ENCODE data around the gene EDEM1.
"Not testable (repeated sequence)": the region's sequence is repeated elsewhere in the genome, so short reads cannot be mapped to it uniquely, and the experiment has no call there.

The EDEM1 gene

DNA sequence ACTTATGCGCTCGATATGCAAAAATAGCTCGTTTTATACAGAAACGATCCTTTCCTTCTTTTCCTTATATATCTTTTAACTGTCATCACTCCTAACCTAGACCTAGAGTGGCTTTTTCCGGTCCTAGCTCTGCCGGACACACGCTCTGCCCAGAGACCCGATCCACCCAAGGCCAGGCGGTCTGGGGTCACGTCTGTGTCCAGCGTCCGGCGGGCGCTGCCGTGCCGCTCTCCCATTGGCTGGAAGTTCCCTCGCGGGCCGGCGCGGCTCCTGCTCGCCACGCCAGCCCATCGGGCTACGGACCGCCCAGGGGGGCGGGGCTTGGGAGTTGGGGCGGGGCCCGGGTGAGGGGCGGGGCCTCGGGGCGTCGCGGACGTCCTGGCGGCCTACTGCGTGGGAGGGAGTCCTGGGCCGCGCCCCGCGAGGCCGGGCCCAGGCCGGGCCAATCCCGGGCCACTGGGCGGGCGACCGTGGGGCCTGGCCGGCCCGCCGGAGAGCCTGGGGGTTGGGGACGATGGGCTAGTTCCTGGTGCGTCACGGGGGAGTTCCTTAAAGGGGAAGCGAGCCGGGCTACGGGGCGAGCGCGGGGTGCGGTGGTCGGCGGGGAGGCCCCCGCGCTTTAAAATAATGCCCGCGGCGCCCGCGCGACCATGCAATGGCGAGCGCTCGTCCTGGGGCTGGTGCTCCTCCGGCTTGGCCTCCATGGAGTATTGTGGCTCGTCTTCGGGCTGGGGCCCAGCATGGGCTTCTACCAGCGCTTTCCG is at the start of gene EDEM1:
Gene EDEM1, plus strand, starts transcription at position 552 of the 764 bp plus-strand sequence. Its CDS starts 99 bp downstream, at position 651.
- DNase-seq (ENCODE audit: low read depth): peak; percentile 94

DNA sequence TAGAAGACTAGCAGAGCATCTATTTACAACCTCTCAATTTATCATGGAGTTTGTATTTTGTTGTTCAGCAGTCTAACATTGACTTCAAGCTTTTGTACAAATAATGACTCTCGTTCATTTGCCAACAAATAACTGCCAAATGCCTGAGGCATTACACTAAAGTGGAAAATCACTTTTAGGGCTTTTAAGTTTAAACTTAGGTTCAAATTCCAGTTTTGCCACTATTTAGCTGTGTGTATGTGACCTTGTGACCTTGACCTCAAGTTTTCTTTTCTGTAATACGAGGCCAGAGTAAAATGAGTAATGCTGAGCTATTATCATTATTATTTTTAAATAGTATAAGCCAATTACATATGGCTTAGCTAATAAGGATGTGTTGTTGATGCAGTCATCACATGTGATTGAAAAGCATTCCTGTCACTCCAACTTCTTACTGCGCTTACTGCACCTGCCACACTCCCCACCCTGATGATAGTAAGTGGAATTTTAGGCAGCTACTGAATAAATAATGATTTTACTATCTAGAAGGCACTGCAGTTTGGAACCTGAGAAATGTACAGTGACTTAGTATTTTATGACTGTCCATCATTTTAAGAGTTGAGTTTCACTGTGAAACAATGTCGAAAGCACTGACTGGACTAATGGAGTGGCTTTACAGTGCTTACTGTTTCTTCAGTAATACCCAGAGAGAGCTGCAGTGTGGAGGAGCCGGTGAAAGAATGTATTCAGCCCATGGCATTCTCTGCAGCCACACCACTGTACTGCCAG is 49.1 kb upstream of the EDEM1 start:
- DNase-seq (ENCODE audit: low read depth): no peak

DNA sequence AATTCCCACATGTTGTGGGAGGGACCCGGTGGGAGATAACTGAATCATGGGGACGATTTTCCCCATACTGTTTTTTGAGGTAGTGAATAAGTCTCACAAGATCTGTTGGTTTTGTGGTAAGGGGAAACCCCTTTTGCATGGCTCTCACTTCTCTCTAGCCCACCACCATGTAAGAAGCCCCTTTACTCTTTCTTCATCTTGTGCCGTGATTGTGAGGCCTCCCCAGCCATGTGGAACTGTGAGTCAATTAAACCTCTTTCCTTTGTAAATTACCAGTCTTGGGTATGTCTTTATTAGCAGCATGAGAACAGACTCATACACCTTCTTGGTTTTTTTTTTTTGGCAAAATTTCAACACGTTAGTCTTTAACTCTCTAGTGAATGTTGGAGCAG is 47.3 kb upstream of the EDEM1 start:
- DNase-seq (ENCODE audit: low read depth): no peak

DNA sequence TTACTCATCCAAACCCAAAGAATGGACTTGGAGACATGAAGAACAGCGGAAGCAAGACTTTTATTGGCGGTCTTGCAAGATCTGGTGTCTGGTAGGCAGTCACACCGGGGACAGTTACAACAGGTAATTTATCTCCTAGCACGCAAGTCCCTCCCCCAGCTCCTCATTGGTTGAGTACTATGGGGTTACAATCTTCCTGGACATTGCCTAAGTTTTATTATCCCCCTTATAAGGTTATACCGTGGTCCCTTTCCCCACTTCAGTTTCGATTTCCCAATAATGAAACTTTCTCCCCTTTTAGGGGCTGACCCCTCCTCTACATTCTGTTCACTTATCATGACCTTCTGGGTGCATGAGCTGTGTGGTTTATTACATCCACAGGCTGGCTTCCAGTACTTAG is 46.7 kb upstream of the EDEM1 start:
- DNase-seq (ENCODE audit: low read depth): no peak

DNA sequence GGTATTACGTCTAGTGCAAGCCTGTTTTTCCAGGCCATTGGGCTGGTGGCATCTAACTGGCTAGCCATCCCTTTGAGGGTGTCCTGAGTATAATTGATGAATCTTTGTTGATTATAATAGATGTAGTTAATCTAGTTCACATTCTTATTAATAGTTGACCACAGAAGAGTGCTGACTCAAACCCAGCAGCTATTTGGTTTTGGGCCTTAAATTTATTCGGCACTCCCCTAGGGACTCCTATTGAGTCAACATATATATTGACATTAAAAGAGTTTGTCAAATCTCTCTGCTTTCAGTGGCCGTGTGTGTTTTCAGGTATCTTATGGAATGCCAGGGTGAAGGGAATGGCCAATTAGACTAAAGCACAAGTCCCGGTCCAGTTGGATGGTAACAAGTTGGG is 45.7 kb upstream of the EDEM1 start:
- DNase-seq (ENCODE audit: low read depth): no peak

DNA sequence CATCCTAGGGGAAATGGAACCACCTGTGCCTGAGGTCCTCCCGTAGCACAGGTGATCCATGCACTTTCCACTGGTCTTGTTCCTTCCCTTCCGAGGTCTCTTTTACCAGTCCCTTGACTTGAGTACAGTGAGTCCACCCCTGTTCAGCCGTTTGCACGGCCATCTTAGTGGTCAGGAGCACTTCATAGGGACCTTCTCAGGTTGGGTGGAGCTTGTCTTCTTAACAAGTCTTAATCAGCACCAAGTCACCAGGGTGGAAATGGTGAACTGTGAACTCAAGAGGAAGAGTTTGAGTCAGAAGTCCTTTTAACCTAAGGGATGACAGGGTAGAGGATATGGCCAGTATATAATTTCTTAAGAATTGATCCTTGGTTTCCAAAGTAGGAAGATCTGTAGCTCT is 44.0 kb upstream of the EDEM1 start:
- no peak for DNase-seq (ENCODE audit: low read depth)

DNA sequence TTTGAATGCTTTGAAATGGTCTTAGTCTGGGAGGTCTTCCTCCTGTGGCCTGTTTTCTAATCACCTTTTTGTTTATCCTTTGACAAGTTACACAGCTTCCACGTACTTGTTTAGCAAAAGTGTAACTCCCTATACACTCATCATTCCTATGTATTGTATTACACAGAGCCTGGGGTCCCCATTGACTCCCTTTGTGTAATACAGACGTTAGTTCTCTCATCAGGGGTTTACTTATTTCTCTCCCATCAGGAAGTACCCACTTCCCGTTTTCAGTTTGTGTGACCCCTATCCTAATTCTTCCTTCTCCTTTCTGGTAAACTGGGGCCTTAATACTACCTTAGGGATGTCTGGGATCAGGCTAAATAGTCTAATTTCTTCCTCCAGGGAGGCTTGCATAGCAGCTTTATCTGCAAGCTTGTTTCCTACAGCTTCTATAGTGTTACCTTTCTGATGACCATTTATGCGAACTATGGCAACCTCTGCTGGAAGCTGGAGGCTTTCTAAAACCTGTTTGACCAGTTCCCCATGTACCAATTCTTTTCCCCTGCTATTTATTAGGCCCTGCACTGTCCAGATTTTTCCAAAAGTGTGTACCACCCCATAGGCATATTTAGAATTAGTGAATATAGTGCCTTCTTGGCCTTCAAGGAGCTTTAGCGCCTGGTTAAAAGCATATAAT is 43.1 kb upstream of the EDEM1 start:
- DNase-seq (ENCODE audit: low read depth): no peak

DNA sequence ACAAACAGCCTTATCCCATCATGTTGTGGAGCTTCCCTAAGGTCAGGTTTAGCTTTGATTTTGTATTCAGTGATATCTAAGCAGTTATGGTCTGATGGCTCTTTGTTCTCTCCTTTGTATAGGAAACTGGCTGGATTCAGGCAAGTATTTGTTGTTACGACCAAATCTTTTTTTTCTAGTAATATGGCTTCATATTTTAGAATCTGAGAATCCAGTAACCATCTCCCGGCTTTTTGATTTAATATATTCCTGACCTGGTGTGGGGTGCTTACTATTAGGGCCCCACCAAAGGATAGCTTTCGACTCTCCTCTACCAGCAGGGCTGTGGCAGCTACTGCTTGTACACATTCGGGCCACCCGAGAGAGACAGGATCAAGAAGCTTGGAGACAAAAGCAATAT is 42.4 kb upstream of the EDEM1 start:
- no peak for DNase-seq (ENCODE audit: low read depth)

DNA sequence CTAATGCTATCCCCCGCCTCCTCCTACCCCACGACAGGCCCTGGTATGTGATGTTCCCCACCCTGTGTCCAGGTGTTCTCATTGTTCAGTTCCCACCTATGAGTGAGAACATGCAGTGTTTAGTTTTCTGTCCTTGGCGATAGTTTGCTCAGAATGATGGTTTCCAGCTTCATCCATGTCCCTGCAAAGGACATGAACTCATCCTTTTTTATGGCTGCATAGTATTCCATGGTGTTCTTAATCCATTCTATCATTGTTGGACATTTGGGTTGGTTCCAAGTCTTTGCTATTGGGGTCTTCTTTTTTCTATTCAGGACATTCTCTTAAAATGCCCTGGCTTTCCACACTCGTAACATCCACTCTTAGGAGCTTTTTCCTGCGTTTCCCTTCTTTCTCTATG is 40.4 kb upstream of the EDEM1 start:
- not testable (repeated sequence) for DNase-seq (ENCODE audit: low read depth)

DNA sequence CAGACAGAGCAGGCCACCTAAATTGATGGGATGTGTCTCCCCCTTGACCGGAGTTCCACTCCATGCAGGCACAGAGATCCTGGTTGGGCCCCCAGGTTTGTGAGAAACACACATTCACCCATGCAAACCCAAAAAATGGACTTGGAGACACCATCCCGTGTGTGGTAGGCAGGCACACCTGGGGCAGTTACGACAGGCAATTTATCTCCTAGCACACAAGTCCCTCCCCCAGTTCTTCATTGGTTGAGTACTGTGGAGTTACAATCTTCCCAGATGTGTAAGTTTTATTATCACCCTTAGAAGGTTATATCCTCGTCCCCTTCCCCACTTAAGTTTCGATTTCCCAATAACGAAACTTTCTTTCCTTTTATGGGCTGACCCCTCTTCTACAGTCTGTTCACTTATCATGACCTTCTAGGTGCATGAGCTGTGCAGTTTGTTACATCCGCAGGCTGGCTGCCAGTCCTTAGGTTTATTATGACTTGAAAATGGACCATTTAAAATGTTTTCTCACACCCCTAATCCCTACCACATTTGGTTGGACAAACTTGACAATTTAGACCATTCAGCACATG is 38.1 kb upstream of the EDEM1 start:
- no peak for DNase-seq (ENCODE audit: low read depth)

DNA sequence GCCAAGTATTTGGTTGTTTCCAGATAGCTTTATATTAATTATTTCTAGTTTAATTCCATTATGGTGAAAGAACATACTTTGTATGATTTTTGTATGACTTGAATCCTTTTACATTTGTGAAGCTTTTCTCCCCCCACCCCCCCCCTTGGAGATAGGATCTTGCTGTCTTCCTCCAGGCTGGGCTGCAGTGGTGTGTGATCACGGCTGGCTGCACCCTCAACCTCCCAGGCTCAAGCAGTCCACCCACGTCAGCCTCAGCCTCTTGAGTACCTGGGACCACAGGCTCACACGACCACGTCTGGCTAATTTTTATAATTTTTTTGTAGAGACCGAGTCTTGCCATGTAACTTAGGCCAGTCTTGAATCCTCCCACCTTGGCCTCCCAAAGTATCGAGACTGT is 35.9 kb upstream of the EDEM1 start:
- no peak for DNase-seq (ENCODE audit: low read depth)

DNA sequence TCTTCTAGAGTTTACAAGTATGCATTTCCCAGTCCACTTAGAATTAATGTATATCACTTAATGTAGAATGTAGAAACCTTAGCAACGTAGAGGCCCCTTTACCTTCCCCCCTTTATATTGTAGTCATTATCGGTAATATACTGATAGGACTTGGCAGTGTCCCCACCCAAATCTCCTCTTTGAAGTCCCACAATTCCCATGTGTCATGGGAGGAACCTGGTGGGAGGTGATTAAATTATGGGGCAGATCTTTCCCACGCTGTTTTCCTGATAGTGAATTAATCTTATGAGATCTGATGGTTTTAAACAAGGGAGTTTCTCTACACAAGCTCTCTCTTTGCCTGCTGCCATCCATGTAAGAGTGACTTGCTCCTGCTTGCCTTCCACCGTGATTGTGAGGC is 34.4 kb upstream of the EDEM1 start:
- DNase-seq (ENCODE audit: low read depth): no peak

DNA sequence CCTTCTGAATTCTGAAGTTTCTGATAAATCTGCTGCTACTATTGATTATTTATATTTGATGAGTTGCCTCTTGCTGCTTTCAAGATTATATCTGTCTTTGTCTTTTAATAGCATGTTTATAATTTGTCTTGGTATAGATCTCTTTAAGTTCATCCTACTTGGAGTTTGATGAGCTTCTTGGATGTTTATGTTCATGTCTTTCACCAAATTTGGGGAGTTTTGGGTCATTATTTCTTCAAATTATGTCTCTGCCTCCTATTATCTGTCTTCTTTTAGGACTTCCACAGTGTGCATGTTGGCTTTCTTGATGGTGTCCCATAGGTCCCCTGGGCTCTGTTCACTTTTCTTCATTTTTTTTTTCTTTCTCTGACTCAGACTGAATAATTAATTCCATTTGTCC is 32.3 kb upstream of the EDEM1 start:
- no peak for DNase-seq (ENCODE audit: low read depth)

DNA sequence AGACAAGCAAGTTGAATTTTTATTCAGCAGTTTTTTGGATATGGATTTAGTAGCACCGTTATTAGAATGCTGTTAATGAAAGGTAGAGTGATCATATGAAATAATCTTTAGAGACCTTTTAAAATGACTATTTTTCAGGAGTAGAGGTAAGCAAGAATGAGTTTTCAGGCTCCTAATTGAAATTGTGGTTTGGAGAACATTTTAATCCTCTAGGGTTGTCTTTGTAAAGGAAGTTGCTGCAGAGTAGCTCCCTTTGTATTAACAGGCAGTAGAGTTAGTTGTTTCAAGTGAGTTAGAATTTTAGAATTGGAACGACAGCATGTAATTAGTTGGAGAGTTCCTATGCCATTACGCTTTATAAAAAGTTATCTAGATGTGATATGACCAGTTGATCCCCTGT is 27.2 kb upstream of the EDEM1 start:
- no peak for DNase-seq (ENCODE audit: low read depth)

DNA sequence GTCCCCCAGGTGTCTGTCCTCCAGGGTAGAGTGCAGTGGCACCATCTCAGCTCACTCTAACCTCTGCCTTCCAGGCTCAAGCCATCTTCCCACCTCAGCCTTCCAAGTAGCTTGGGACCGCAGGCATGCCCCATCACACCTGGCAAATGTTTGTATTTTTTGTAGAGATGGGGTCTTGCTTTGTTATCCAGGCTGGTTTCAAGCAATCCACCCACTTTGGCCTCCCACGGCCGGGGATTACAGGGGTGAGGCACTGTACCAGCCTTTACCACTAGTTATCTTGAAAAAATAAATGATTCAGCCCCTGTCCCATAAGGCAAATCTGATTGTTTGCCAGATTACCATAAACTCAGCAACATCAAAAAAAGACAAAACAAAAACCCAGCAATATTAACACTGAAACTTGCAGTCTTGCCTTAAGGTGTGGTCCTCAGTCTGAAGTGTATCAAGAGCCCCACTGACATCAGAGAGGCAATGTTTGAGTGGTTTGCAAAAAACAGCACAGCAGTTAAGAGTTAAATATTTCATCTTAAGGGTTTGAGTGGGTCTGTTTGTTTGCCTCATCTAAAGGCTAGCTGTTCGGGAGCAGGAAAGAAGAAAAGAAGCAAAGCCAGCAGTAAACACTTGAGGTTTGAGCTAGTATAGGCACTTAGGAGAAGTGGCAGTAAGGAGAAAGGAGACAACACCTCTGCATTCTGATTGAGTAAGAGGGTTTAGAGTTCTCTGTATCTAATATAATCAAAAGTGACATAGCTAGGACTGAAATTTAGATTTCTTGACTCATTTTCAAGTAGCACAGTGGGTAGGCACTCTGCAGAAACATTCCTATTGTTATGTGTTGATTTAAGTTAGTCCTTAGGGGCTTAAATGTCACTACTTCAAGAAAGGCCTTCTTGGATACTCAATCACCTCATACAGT is 26.3 kb upstream of the EDEM1 start:
- DNase-seq (ENCODE audit: low read depth): no peak

DNA sequence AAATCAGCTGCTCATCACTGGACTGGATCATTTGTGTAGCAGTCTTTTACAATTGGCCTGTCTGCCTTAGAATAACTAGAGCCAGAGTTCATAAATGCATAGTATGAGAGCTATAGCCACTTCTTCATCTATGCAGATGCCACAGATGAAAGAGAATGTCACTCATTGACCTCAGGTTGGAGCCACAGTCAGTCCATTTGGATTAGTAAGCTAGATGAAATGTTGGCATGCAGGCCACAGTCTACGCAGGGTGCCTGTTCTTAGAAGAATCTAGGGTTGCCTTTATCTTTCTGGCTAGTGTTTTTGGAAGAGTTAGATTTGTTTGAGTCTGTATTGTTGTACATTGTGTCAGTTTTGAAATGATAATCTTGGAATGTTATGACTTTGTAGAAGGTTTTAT is 25.4 kb upstream of the EDEM1 start:
- DNase-seq (ENCODE audit: low read depth): no peak

DNA sequence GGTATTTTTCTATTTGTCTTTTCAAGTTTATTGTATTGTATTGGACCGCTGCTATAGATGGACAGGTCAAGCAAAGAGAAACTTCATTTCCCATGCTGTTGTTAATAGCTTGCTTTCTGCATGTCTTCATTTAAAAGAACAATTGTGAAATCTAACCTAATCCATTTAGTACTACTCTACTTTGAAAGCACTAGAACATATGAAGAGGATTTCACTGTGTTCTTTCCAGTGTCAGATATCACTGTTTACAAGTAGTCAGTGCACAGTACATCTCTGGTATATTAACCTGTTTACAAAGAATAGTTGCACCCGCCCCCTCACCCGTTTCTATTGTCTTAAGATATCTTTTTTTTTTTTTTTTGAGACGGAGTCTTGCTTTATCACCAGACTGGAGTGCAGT is 21.8 kb upstream of the EDEM1 start:
- no peak for DNase-seq (ENCODE audit: low read depth)

DNA sequence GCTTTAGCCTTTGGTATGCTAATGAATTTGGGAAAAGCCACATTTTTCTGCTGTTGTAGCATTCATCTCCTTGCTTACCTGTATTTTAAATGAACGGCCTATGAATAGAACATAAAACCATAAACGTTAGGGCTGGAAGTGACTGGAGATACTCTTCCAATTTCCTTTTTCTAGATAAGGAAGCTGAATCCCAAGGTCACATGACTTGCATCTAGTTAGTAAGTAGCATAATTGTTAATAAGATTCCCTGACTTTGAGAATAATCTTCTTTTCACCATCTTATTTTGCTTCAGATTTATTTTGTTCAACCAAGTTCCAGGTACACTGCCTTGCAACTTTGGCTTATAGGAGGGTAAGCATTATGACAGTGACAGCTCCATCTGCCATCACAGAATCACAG is 20.7 kb upstream of the EDEM1 start:
- no peak for DNase-seq (ENCODE audit: low read depth)

DNA sequence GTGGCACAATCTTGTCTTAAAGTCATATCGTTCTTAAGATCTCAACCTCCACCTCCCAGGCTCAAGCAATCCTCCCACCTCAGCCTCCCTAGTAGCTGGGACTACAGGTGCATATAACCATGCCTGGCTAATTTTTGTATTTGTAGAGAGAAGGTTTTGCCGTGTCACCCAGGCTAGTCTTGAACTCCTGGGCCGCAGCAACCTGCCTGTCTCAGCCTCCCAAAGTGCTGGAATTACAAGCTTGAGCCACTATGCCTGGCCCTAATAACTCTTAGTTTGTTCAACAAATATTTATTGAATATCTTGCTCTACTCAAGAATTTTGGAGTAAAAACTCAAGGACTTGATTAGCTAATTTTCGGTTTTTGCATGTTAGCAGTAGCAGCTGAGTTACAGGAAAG is 19.4 kb upstream of the EDEM1 start:
- no peak for DNase-seq (ENCODE audit: low read depth)

DNA sequence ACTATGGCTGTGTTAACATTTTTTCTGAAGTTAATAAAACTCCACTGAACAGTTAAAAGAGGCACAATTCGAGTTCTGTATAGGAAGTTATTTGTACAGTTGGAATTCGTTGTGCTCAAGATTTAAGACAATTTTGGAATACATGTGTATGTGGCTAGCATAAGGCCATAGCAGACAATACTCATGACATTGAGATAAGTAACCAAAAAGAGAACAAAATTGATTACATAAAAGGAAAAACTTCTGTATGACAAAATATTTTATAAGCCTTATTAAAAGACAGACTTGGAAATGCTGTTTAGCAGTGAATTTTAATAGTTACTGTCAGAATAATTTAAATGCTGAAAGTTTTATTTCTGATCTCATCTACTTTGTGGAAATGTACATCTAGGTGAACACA is 17.7 kb upstream of the EDEM1 start:
- DNase-seq (ENCODE audit: low read depth): no peak

DNA sequence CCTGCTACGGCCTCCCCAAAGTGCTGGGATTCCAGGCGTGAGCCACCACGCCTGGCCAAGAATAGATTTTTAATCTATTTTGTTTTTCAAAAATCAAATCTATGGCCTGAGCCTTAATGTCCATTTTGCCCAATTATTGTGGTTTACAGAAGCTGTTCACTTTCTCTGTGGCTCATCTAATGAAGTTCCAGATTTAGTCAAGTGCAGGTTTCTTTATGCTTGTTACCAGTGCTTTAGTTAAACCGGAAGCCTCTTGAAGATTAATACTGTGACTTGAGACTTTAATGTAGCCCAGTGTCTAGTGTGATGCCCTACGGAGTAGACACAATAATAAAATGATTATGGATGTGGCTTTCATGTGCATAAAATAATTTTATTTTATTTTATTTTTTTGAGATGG is 16.5 kb upstream of the EDEM1 start:
- no peak for DNase-seq (ENCODE audit: low read depth)

DNA sequence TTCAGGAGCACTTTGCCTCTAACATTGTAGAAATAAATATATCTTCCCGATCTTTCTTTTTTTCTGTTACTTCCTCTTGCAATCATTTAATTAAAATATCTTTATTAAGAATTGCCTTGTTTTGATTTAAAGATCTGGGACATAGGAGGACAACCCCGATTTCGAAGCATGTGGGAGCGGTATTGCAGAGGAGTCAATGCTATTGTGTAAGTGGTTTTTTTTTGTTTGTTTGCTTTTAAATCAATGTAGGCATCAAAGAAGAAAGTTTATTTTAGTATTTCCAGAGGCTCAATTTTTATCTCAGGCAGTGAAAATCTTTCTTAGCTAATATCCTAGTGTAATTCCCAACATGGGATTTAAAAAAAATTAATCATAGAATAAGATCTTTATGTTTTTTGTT is 15.5 kb upstream of the EDEM1 start:
- DNase-seq (ENCODE audit: low read depth): no peak

Data from stimulated activated CD8-positive, alpha-beta memory T cell treated with anti-CD3 and anti-CD28 coated beads, Interleukin-4, amount 100 ng/mL, for 24 hours (primary cell).